Liver (tissue), 3 donors: ENCODE measurements around the gene STX16.

ENCODE experiments used
- FOXA1 ChIP-seq: IDR thresholded peaks from 2 replicates; pipeline ENCODE4 v1.6.1; 2016; ENCODE audit warnings: antibody characterized with exemption
- GABPA ChIP-seq, 2 donors: IDR thresholded peaks in 1 of 2; conservative IDR thresholded peaks in 1 of 2; 2 replicates each; pipeline ENCODE4 v1.6.1; 2016; ENCODE audit warnings: antibody characterized with exemption in 2 of 2, mild to moderate bottlenecking in 1 of 2, moderate library complexity in 1 of 2
- RAD21 ChIP-seq, 2 donors: IDR thresholded peaks; 2 replicates each; pipeline ENCODE4 v1.6.1; 2016; ENCODE audit warnings: antibody characterized with exemption in 2 of 2, mild to moderate bottlenecking in 2 of 2
- SP1 ChIP-seq: IDR thresholded peaks from 2 replicates; pipeline ENCODE4 v1.6.1; 2018; ENCODE audit warnings: antibody characterized with exemption, mild to moderate bottlenecking
- TAF1 ChIP-seq: conservative IDR thresholded peaks from 2 replicates; pipeline ENCODE4 v1.6.1; 2016; ENCODE audit warnings: antibody characterized with exemption, mild to moderate bottlenecking
- YY1 ChIP-seq: IDR thresholded peaks from 2 replicates; pipeline ENCODE4 v1.6.1; 2016; ENCODE audit warnings: antibody characterized with exemption, mild to moderate bottlenecking
- TF ChIP-seq, protein P1 (sequence below): fragments of 150-350 bp; IDR thresholded peaks from 2 replicates; pipeline ENCODE4 v1.5.1; 2017; ENCODE audit warnings: improper control_type of control experiment, low read depth, low read length; ENCODE audit not compliant: missing input control
- TF ChIP-seq, protein P2 (sequence below): IDR thresholded peaks from 2 replicates; pipeline ENCODE4 v1.6.1; 2016; ENCODE audit warnings: antibody characterized with exemption
- TF ChIP-seq, protein P3 (sequence below): IDR thresholded peaks from 2 replicates; pipeline ENCODE4 v1.6.1; 2016; ENCODE audit warnings: antibody characterized with exemption, mild to moderate bottlenecking
- TF ChIP-seq, protein P4 (sequence below): IDR thresholded peaks from 2 replicates; pipeline ENCODE4 v1.6.1; 2016; ENCODE audit warnings: antibody characterized with exemption
- TF ChIP-seq, protein P5 (sequence below): IDR thresholded peaks from 2 replicates; pipeline ENCODE4 v1.6.1; 2016; ENCODE audit warnings: antibody characterized with exemption
- donor health status: healthy.
- donor health status: healthy.

DNA sequence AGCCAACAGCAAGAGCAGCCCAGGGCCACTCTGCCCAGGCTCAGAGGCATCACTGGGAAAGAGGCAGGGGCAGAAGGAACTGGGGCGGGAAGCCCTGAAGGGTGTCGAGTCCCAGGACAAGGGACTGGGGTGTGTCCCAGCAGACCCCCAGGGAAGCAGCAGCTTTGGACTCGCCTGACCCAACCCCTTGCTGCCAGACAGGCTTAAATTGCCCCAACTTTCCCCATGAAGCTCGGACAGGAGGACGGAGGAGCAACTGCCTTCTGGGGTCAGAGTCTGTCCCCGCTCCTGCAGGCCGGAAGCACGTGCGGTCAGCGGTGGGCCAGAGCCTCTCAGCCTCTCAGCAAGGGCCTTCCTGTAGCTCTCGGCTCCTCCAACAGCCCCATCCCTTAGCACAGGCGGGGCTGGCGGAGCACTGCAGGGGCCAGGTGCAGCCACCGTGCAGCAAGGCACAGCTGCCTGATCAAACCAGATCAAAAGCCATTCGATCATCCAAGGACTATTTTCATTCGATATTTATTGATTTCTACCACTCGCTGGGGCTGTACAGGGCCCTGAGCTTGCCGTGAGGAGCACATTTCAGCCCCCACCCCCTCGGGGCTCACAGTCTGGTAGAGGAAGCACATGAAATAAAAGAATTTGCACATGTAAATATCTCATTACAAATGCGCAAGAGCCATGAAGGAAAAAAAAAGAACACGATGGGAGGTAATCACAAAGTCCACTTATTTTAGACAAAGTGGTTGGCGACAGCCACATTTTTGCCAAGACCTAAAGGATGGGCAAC lies 31.8 kb upstream of the STX16 start:
- TF ChIP-seq SP1 (no peak), FOXA1 (no peak), RAD21 (IDR thresholded peaks at IDR 0.05) (no peak), TAF1 (no peak), GABPA (IDR thresholded peaks at IDR 0.05 in 1 of 2, conservative IDR thresholded peaks at IDR 0.05 in 1 of 2) (no peak), YY1 (no peak)
- TF ChIP-seq, protein P1, sequence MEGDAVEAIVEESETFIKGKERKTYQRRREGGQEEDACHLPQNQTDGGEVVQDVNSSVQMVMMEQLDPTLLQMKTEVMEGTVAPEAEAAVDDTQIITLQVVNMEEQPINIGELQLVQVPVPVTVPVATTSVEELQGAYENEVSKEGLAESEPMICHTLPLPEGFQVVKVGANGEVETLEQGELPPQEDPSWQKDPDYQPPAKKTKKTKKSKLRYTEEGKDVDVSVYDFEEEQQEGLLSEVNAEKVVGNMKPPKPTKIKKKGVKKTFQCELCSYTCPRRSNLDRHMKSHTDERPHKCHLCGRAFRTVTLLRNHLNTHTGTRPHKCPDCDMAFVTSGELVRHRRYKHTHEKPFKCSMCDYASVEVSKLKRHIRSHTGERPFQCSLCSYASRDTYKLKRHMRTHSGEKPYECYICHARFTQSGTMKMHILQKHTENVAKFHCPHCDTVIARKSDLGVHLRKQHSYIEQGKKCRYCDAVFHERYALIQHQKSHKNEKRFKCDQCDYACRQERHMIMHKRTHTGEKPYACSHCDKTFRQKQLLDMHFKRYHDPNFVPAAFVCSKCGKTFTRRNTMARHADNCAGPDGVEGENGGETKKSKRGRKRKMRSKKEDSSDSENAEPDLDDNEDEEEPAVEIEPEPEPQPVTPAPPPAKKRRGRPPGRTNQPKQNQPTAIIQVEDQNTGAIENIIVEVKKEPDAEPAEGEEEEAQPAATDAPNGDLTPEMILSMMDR = no peak
- TF ChIP-seq, protein P2, sequence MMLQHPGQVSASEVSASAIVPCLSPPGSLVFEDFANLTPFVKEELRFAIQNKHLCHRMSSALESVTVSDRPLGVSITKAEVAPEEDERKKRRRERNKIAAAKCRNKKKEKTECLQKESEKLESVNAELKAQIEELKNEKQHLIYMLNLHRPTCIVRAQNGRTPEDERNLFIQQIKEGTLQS = no peak
- TF ChIP-seq, protein P3, sequence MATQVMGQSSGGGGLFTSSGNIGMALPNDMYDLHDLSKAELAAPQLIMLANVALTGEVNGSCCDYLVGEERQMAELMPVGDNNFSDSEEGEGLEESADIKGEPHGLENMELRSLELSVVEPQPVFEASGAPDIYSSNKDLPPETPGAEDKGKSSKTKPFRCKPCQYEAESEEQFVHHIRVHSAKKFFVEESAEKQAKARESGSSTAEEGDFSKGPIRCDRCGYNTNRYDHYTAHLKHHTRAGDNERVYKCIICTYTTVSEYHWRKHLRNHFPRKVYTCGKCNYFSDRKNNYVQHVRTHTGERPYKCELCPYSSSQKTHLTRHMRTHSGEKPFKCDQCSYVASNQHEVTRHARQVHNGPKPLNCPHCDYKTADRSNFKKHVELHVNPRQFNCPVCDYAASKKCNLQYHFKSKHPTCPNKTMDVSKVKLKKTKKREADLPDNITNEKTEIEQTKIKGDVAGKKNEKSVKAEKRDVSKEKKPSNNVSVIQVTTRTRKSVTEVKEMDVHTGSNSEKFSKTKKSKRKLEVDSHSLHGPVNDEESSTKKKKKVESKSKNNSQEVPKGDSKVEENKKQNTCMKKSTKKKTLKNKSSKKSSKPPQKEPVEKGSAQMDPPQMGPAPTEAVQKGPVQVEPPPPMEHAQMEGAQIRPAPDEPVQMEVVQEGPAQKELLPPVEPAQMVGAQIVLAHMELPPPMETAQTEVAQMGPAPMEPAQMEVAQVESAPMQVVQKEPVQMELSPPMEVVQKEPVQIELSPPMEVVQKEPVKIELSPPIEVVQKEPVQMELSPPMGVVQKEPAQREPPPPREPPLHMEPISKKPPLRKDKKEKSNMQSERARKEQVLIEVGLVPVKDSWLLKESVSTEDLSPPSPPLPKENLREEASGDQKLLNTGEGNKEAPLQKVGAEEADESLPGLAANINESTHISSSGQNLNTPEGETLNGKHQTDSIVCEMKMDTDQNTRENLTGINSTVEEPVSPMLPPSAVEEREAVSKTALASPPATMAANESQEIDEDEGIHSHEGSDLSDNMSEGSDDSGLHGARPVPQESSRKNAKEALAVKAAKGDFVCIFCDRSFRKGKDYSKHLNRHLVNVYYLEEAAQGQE = no peak
- TF ChIP-seq, protein P4, sequence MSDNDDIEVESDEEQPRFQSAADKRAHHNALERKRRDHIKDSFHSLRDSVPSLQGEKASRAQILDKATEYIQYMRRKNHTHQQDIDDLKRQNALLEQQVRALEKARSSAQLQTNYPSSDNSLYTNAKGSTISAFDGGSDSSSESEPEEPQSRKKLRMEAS = no peak
- TF ChIP-seq, protein P5, sequence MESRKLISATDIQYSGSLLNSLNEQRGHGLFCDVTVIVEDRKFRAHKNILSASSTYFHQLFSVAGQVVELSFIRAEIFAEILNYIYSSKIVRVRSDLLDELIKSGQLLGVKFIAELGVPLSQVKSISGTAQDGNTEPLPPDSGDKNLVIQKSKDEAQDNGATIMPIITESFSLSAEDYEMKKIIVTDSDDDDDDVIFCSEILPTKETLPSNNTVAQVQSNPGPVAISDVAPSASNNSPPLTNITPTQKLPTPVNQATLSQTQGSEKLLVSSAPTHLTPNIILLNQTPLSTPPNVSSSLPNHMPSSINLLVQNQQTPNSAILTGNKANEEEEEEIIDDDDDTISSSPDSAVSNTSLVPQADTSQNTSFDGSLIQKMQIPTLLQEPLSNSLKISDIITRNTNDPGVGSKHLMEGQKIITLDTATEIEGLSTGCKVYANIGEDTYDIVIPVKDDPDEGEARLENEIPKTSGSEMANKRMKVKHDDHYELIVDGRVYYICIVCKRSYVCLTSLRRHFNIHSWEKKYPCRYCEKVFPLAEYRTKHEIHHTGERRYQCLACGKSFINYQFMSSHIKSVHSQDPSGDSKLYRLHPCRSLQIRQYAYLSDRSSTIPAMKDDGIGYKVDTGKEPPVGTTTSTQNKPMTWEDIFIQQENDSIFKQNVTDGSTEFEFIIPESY = no peak
